Lower lobe of right lung (tissue), 2 donors: ENCODE measurements around the gene ATP6V1B1. TPM values are rescaled to one million over a fixed set of nuclear protein-coding genes. Genes with fewer than 3 reads are reported as not detected.

Source experiments
- ATAC-seq, 2 donors: fragments of 200-7000 bp; cut with Tn5 transposase; one replicate each; pipeline ENCODE4 v1.9.1; 2020 to 2022; ENCODE audit warnings: mild to moderate bottlenecking in 2 of 2, moderate library complexity in 2 of 2
- DNase-seq: peaks from one replicate; pipeline ENCODE4 v3.0.0-alpha.2; 2020
- H3K27ac ChIP-seq: fragments of 200-600 bp; one replicate; pipeline ENCODE4 v1.8.0; 2022
- H3K27me3 ChIP-seq: fragments of 200-600 bp; one replicate; pipeline ENCODE4 v1.8.0; 2022; ENCODE audit warnings: low read depth
- H3K36me3 ChIP-seq: fragments of 200-600 bp; one replicate; pipeline ENCODE4 v1.8.0; 2022; ENCODE audit warnings: mild to moderate bottlenecking
- H3K4me1 ChIP-seq: fragments of 200-600 bp; one replicate; pipeline ENCODE4 v1.8.0; 2022
- H3K4me3 ChIP-seq: fragments of 200-600 bp; one replicate; pipeline ENCODE4 v1.8.0; 2022; ENCODE audit warnings: mild to moderate bottlenecking
- H3K9me3 ChIP-seq: fragments of 200-600 bp; one replicate; pipeline ENCODE4 v1.8.0; 2022
- CTCF ChIP-seq: fragments of 200-600 bp; IDR thresholded peaks from one replicate; pipeline ENCODE4 v1.8.0; 2022; ENCODE audit warnings: antibody characterized with exemption, mild to moderate bottlenecking
- intact Hi-C: fragments of 100-400 bp; cut with DNase I; formaldehyde crosslinking; loops from one replicate; pipeline ENCODE4 v1.11.0; 2022
- total RNA-seq: library from RNA; stranded (reverse); fragmentation: NEBNext Ultra II Directional; extraction: Animal tissue kit (Norgen Biotek cat#: 25700); gene quantifications from one replicate; pipeline ENCODE4 v1.2.1, GENCODE V29; 2021
- donor health status: DM: no; HTN: yes; CAD: no; lungs with severe emphysema.

ATP6V1B1 gene
- total RNA-seq, 1 donor from 2014 or later: 2.2 TPM

DNA sequence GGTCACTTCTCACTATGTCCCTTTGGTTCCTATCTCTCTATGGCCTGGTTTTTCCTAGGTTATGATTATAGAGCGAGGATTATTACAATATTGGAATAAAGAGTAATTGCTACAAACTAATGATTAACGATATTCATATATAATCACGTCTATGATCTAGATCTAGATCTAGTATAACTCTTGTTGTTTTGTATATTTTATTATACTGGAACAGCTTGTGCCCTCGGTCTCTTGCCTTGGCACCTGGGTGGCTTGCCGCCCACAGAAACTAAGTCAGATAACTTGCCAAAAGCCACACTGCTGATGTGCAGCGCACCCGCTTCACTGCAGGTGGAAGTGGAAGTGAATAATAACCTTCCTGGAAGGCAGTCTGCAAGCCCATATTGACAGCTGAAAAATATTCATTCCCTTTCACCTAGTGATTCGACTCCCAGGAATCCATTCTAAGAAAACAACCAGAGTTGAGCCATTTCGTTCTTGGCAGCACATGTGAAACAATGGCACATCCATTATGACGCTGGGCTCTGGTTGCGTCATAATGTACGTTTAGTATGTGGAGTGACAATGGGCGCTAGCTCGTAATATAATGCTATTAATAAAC is 42.0 kb downstream of the ATP6V1B1 start:
- Histone ChIP-seq H3K36me3 (peaks cover 2% of the 10 kb centered on the region), H3K27ac (peak overlapping the region; percentile 91), H3K9me3 (no peaks in the 10 kb centered on the region), H3K4me3 (peak overlapping the region; percentile 70), H3K27me3 (no peaks in the 10 kb centered on the region), H3K4me1 (peaks cover 10% of the 10 kb centered on the region)
- intact Hi-C loops: no loop called here
- ATAC-seq (peak; percentile 9 to 50), DNase-seq (no peak)
- no peak for TF ChIP-seq CTCF

DNA sequence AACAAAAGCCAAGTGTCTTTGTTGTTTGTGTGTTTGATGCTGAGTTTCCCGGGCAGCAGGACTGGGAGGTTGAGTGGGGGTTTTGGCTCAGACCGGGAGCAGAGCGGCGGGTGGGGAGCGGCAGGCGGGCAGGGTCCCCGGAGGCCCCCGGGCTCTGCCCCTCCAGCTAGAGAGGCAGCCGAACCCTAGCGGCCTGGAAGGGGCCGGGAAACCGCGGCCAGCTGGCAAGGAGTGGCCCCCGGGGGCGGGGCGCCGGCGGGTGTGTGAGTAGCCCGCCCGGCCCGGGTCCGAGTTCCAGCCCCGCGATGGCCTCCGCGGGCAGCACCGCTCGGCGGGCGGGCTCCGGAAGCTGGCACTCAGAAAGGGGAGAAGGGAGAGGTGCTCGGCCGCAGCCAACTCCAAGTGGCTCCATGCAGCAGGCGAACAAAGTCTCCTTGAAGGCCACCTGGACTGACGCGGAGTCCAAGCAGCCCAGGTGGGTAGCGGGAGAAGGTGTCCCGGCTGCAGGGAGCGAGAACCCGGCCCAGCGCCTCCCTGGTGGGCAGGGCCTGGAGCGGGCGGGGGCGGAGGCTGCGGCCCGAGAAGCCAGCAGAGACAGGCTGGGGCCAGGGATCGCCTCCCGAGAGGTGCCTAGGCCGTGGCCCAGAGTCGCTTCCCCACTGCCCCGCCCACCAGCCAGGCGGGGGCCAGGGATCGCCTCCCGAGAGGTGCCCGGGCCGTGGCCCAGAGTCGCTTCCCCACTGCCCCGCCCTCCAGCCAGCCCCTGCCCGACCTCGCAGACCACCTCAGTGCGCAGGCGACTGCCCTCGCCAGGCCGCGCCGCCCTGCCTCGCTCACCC is 42.9 kb downstream of the ATP6V1B1 start, which contains the start of gene ANKRD53:
TSS of gene ANKRD53 (plus strand) at position 290 of the 839 bp plus-strand sequence. CDS start at position 306, 16 bp downstream.
- peak within 1 kb of the TSS; percentile 91 for H3K27ac ChIP-seq
- intact Hi-C loops: no loop called here
- peaks cover 10% of the 10 kb centered on the region for H3K4me1 ChIP-seq

DNA sequence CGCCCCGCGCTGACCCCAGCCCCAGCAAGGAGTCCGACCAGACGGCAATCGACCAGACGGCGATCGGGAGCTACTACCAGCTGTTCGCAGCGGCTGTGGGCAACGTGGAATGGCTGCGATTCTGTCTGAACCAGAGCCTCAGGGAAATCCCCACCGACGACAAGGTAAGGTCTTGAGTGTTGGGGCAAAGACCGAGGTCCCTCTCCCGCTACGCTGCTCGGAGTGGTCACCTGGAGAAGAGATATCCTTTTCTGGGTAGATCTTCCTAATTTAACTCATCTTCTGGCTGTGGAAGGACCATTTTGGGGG is 43.4 kb downstream of the ATP6V1B1 start:
- Histone ChIP-seq H3K4me3 (peak overlapping the region; percentile 70), H3K4me1 (peaks cover 10% of the 10 kb centered on the region), H3K36me3 (peaks cover 7% of the 10 kb centered on the region), H3K27ac (peak overlapping the region; percentile 91), H3K27me3 (no peaks in the 10 kb centered on the region), H3K9me3 (no peaks in the 10 kb centered on the region)
- no peak for TF ChIP-seq CTCF
- no peak for DNase-seq
- intact Hi-C loops: no loop called here
- ATAC-seq: no peak

More for the DNA sequence above, 42.9 kb downstream of the ATP6V1B1 start, which contains the start of gene ANKRD53:
- ATAC-seq (peak; percentile 78 to 80), DNase-seq (peak; percentile 60)
- peaks cover 7% of the 10 kb centered on the region for H3K36me3 ChIP-seq
- H3K4me3 ChIP-seq: peak within 1 kb of the TSS; percentile 70
- no peak for TF ChIP-seq CTCF
- H3K27me3 ChIP-seq: no peaks in the 10 kb centered on the region
- no peaks in the 10 kb centered on the region for H3K9me3 ChIP-seq

DNA sequence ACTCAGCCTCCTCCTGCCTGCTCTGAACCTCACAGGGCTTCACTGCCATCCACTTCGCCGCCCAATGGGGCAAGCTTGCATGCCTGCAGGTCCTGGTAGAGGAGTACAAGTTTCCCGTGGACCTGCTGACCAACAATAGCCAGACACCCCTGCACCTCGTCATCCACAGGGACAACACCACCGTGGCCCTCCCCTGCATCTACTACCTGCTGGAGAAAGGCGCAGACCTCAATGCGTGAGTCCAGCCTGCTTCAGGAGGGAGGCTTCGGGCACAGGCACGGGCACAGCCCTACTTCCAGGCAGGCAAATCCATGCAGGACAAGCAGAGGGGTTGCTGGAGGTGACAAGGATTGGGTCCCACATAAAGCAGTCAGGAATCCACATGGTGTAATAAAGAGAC is 43.9 kb downstream of the ATP6V1B1 start:
- no peak overlapping the region for H3K4me3 ChIP-seq
- H3K9me3 ChIP-seq: no peaks in the 10 kb centered on the region
- no peak for DNase-seq
- H3K36me3 ChIP-seq: peaks cover 7% of the 10 kb centered on the region
- no peak for ATAC-seq
- H3K27ac ChIP-seq: peak overlapping the region; percentile 91
- intact Hi-C loops: no loop called here
- peaks cover 10% of the 10 kb centered on the region for H3K4me1 ChIP-seq
- TF ChIP-seq CTCF: no peak
- H3K27me3 ChIP-seq: no peaks in the 10 kb centered on the region

GRCh38 chr2:70981421-70981820 is 45.7 kb downstream of the ATP6V1B1 start:
- no peaks in the 10 kb centered on the region for H3K27me3 ChIP-seq
- DNase-seq (no peak), ATAC-seq (no peak)
- H3K4me3 ChIP-seq: no peak overlapping the region
- intact Hi-C loops: no loop called here
- peaks cover 10% of the 10 kb centered on the region for H3K4me1 ChIP-seq
- no peak for TF ChIP-seq CTCF
- H3K36me3 ChIP-seq: peaks cover 19% of the 10 kb centered on the region
- H3K9me3 ChIP-seq: no peaks in the 10 kb centered on the region
- no peak overlapping the region for H3K27ac ChIP-seq
